IPS-15b (cell line): Measurements from ENCODE around the gene RHBDF1.

Source experiments
- H3K27me3 ChIP-seq: one replicate; pipeline ENCODE4 v1.6.1; 2013; ENCODE audit warnings: low read length; ENCODE audit not compliant: control insufficient read depth, insufficient read depth
- H3K36me3 ChIP-seq: one replicate; pipeline ENCODE4 v1.6.1; 2013; ENCODE audit warnings: low read length; ENCODE audit not compliant: control insufficient read depth, insufficient read depth
- H3K4me1 ChIP-seq: one replicate; pipeline ENCODE4 v1.6.1; 2013; ENCODE audit warnings: mild to moderate bottlenecking, low read length; ENCODE audit not compliant: control insufficient read depth, insufficient read depth
- H3K4me3 ChIP-seq: one replicate; pipeline ENCODE4 v1.5.1; 2013; ENCODE audit warnings: low read depth, low read length
- H3K9ac ChIP-seq: one replicate; pipeline ENCODE4 v1.6.1; 2013; ENCODE audit warnings: low read depth, mild to moderate bottlenecking, low read length
- H3K9me3 ChIP-seq: one replicate; pipeline ENCODE4 v1.6.1; 2013; ENCODE audit warnings: mild to moderate bottlenecking, low read length; ENCODE audit not compliant: control insufficient read depth, insufficient read depth

Gene RHBDF1, protein sequence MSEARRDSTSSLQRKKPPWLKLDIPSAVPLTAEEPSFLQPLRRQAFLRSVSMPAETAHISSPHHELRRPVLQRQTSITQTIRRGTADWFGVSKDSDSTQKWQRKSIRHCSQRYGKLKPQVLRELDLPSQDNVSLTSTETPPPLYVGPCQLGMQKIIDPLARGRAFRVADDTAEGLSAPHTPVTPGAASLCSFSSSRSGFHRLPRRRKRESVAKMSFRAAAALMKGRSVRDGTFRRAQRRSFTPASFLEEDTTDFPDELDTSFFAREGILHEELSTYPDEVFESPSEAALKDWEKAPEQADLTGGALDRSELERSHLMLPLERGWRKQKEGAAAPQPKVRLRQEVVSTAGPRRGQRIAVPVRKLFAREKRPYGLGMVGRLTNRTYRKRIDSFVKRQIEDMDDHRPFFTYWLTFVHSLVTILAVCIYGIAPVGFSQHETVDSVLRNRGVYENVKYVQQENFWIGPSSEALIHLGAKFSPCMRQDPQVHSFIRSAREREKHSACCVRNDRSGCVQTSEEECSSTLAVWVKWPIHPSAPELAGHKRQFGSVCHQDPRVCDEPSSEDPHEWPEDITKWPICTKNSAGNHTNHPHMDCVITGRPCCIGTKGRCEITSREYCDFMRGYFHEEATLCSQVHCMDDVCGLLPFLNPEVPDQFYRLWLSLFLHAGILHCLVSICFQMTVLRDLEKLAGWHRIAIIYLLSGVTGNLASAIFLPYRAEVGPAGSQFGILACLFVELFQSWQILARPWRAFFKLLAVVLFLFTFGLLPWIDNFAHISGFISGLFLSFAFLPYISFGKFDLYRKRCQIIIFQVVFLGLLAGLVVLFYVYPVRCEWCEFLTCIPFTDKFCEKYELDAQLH

DNA sequence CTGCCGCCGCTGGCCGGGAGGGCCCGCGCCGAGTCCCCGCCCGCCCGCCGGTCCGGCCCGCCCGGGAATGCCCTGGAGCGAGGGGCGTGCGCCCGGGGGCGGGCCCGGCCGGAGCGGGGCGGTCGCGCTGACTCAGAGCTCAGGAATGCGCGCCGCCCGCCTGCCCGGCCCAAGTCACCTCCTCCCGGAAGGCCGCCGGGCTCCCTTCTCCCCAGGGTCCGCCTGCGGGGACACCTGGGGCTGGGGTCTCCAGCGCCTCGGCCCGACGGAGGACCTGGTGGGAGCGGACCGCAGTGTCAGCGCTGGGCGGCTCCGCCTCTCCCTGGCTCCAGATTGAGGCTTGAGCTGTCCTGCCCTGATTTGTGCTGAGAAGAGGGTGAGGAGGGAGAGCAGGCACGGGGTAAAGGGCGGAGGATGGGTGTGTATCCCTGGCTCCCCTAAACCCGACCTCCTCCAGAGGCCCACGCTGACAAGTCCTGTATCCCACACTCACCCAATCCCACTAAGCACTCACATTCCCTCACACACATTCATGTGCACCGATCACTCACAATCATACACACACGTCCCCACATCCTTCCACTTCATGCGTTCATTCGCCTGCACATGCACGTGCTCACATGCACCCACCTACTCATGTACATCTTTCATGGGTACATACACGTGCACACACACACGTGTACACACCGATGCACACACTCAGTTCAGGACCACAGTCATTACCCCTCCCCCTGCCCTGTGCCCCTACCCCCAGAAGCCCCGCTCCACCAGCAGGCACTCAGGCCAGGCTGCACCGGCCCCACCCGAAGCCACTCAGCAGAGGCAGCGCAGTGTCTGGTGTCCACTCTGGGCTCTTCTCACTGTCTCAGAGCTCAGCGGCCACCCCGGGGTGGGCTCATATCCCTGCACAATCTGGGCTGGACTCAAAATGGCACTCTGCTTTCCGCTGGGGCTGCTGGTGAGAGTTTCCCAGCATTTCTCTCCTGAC is at the start of gene RHBDF1:
TSS of gene RHBDF1 (minus strand) at position 71 of the 988 bp plus-strand sequence. CDS start 7,616 bp downstream, outside the sequence.
- no peaks in the 10 kb centered on the region for H3K27me3 ChIP-seq
- H3K4me3 ChIP-seq: peak within 1 kb of the TSS; percentile 79
- H3K4me1 ChIP-seq: peaks cover 18% of the 10 kb centered on the region
- peak within 1 kb of the TSS; percentile 60 for H3K9ac ChIP-seq
- H3K36me3 ChIP-seq: no peaks in the 10 kb centered on the region
- no peaks in the 10 kb centered on the region for H3K9me3 ChIP-seq

DNA sequence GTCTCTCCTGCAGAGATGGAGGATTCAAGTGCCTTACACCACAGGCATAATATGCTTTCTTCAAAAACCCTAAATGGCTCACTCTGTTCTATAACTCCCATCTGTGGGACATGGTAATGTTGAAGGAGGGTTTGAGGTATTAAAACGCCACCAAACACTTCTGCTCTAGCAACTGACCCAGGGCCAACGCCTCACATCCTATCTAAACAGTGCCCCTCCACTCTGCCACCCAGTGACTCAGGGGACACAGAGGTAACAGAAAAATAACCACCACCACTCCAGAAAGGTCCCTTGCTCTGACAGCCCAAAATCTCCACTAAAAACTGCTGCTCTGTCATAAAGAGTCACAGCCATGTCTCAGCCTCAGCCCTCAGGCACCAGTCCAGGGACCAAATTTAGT is 48.3 kb upstream of the RHBDF1 start:
- Histone ChIP-seq H3K4me1 (no peaks in the 10 kb centered on the region), H3K9me3 (no peaks in the 10 kb centered on the region), H3K9ac (no peak overlapping the region), H3K4me3 (no peak overlapping the region), H3K27me3 (no peaks in the 10 kb centered on the region), H3K36me3 (no peaks in the 10 kb centered on the region)

DNA sequence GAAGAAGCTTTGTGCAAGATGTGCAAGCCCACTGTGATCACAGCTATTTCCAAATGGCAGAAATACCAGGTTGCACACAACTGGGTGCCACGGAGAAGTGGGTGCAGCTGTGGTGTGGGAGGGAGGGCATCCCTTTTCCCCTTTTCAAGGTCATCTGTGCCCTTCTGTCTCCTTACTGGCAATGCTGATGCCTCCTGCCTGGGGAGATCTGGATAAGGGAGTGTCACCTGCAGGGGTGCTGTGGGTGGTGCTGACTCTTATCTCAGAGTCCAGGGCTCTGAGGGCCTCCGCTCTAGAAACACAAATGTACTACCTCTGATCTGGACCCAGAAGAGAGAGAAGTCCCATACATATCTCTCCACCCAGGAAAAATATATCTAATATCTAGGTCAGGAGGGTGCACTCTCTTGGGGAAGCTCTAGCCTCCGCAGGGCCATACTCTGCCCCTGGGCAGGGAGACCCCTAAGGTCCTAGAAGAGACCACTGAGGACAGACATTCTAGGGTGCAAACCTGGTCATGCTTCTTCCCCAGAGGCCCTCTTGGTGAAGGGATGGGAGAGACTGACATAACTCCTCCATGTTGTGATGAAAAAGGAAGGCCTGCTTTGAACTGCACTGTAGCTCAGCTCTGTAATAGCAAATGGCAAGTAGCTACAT is 47.5 kb upstream of the RHBDF1 start:
- H3K4me1 ChIP-seq: no peaks in the 10 kb centered on the region
- no peaks in the 10 kb centered on the region for H3K9me3 ChIP-seq
- H3K27me3 ChIP-seq: no peaks in the 10 kb centered on the region
- no peaks in the 10 kb centered on the region for H3K36me3 ChIP-seq
- no peak overlapping the region for H3K4me3 ChIP-seq
- H3K9ac ChIP-seq: no peak overlapping the region

DNA sequence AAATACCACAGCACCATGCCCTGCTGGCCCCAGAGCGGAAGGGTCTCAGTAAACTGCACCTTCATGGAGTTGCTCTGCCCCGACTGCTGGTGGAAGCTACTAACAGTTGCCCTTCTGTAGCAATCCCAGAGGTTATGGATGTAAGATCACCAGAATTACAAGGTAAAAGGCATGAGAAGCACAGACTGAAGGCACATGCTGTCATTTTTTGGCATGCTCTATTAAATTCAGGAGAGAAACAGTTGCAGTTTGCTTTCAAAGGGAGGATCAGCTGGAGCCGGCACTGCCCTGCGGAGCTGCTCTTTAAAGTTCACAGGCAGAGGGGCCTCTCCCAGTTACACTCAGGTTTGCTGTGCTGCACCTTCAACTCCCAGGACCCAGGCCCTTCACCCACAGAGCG is 46.9 kb upstream of the RHBDF1 start:
- Histone ChIP-seq H3K36me3 (no peaks in the 10 kb centered on the region), H3K4me1 (no peaks in the 10 kb centered on the region), H3K9ac (no peak overlapping the region), H3K9me3 (no peaks in the 10 kb centered on the region), H3K27me3 (no peaks in the 10 kb centered on the region), H3K4me3 (no peak overlapping the region)

DNA sequence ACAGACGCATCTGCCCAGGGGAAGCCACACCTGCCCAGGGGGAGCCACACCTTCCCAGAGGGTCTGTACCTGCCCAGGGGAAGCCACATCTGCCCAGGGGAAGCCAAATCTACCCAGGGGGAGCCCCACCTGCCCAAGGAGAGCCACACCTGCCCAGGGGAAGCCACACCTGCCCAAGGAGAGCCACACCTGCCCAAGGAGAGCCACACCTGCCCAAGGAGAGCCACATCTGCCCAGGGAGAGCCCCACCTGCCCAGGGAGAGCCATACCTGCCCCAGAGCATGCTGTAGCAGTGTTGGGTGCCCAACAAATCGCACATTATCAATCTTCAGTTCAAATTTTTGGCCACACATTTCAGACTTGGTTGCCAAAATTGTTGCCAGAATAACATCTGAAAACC is 46.4 kb upstream of the RHBDF1 start:
- H3K9me3 ChIP-seq: no peaks in the 10 kb centered on the region
- no peak overlapping the region for H3K9ac ChIP-seq
- H3K4me3 ChIP-seq: no peak overlapping the region
- H3K36me3 ChIP-seq: no peaks in the 10 kb centered on the region
- H3K27me3 ChIP-seq: no peaks in the 10 kb centered on the region
- H3K4me1 ChIP-seq: peaks cover under 1% of the 10 kb centered on the region

DNA sequence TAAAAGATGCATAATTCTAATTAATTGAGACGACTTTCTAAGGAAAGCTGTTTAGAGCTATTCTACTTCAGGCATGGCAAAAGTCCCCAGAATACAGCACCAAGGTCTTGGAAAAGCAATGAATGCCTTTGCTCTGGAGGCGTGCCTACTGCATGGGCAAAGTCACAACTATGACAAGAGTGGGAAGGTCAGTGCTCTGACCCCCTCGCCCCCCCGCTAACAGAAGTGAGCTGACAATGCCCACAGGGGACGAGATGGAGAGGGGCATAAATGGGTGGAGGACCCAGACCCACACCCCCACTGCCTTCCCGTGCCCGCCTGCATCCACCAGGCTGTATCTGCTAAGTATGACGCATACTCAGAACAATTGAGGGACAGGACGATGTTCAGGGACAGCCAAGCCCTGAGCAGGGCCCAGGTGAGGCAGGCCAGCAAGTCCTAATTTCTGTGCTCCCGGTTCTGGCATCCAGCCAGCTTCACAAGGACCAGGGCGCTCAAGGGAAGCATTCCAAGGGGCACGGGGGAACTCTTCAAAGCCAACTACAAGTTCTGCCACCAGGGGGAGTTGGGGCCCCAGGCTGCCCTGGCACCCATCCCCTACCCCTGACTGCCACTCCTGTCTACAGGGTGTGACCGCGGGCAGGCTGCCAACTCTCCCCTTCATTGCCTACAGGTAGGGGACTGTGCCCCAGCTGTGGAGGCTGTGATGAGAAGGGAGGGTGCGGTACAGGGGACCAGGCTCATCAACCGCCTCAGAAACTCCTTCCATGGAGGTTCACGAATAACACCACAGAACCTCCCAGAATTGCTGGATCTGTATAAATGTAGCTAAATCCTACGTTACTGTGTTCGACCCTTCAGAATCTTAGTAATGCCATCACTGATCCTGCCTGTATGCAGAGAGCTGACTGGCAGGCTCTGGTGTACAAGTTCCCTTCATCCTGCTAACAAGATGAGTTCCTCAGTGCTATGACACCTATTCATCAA is 45.2 kb upstream of the RHBDF1 start:
- H3K4me3 ChIP-seq: no peak overlapping the region
- no peaks in the 10 kb centered on the region for H3K9me3 ChIP-seq
- H3K9ac ChIP-seq: no peak overlapping the region
- H3K36me3 ChIP-seq: no peaks in the 10 kb centered on the region
- H3K27me3 ChIP-seq: no peaks in the 10 kb centered on the region
- H3K4me1 ChIP-seq: peaks cover 6% of the 10 kb centered on the region

DNA sequence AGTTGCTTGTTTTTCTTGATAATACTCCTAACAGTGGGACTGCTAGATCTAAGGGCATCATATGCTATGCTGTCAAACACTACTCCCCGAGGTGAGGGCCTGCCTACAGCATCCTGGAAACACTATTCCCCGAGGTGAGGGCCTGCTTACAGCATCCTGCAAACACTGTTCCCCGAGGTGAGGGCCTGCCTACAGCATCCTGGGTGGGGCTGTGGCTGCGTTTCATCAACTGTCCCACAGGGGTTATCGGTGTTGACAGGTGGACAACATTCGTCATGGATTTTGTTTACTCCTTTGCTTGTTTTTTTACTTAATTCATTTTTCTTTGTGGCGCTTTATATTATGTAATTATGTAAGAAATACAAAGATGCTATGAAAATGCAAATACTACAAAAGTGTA is 43.6 kb upstream of the RHBDF1 start:
- no peak overlapping the region for H3K9ac ChIP-seq
- no peaks in the 10 kb centered on the region for H3K36me3 ChIP-seq
- H3K4me3 ChIP-seq: no peak overlapping the region
- no peaks in the 10 kb centered on the region for H3K27me3 ChIP-seq
- no peaks in the 10 kb centered on the region for H3K9me3 ChIP-seq
- peaks cover 6% of the 10 kb centered on the region for H3K4me1 ChIP-seq

DNA sequence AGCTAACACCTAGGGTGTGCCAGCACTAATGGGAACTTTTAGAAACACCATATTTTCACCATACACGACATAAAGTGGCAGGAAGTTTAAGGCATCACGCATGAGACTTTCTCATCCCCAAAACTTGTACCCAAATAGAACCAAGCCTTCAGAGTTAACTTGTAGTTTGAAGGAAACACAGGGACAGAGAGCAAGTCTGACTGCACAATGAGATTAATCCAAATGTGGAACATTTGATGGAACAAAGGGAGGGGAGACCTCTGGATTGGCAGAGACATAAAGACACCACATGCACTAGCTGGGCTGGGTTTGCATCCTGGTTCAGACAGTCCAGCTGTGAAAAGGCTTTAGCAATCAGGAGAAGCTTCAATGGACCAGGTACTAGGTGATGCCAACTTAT is 41.9 kb upstream of the RHBDF1 start:
- Histone ChIP-seq H3K4me1 (peaks cover 6% of the 10 kb centered on the region), H3K4me3 (no peak overlapping the region), H3K9ac (no peak overlapping the region), H3K9me3 (no peaks in the 10 kb centered on the region), H3K36me3 (peaks cover under 1% of the 10 kb centered on the region), H3K27me3 (no peaks in the 10 kb centered on the region)

DNA sequence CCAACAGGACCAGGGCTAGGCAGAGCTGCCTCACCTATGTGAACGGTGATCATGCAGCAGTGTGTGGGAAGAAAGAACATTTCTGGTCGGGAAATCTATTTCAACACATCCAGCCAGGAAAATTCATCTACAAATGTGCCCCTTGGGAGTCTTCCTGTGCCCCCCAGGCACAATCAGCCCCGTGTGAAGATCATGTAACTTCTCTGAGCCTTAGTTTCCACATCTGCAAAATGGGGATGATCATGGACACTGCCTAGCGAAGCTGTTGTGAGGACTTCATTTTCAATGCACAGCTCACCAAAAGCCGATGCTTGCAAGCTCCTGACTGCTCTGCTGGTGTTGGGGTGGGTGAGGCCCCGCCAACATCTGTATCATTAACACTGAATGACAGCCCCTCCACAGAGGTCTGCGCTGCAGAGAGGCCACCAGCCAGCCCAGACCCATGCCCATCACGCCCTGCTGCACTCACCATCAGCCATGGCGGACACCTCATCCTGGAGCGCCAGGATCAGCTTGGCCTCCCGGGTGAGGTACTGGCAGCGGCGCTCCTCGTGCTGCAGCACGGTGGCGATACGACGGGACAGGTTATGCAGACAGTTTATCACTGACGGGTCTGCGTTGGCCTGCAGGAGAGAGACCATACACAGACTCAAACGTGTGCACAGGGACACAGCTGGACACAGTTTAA is 39.9 kb upstream of the RHBDF1 start:
- Histone ChIP-seq H3K4me3 (no peak overlapping the region), H3K9me3 (no peaks in the 10 kb centered on the region), H3K36me3 (peaks cover 2% of the 10 kb centered on the region), H3K4me1 (peaks cover 6% of the 10 kb centered on the region), H3K27me3 (no peaks in the 10 kb centered on the region), H3K9ac (no peak overlapping the region)
